B cell (primary cell): ENCODE data around the gene RGS14. TPM values are rescaled to one million over a fixed set of nuclear protein-coding genes. Genes with fewer than 3 reads are reported as not detected.

Experiments
- ATAC-seq: fragments of 200-7000 bp; cut with Tn5 transposase; one replicate; pipeline ENCODE4 v1.10.0; 2021; ENCODE audit warnings: low read depth, mild to moderate bottlenecking, moderate number of reproducible peaks, moderate library complexity
- CTCF ChIA-PET: fragments of 350-600 bp; sonication (Branson Sonifier 250); formaldehyde crosslinking; loops from one replicate; lab custom pipeline; 2021; ENCODE audit warnings: antibody characterized with exemption, inconsistent platforms; lab: Charles Lee
- POLR2A ChIA-PET: fragments of 350-600 bp; sonication (Branson Sonifier 250); formaldehyde crosslinking; loops from one replicate; lab custom pipeline; 2021; ENCODE audit warnings: antibody characterized with exemption; lab: Charles Lee
- DNase-seq: peaks from one replicate; pipeline ENCODE4 v3.0.0; 2013
- H2AFZ ChIP-seq: 2 replicates; pipeline ENCODE4 v1.6.1; 2012; ENCODE audit warnings: mild to moderate bottlenecking, low read depth, low read length; ENCODE audit not compliant: insufficient read depth, poor library complexity, severe bottlenecking
- H3K27ac ChIP-seq, 2 donors: 1 replicate in 1 of 2; 2 replicates in 1 of 2; pipeline ENCODE4 v1.5.1; 2012 to 2013; ENCODE audit warnings: low read length in 2 of 2, mild to moderate bottlenecking in 2 of 2, moderate library complexity in 1 of 2
- H3K27me3 ChIP-seq, 4 experiments: fragments of 200-600 bp in 1 of 4; sonication (generic) in 1 of 4; replicated peaks in 1 of 4; 1 replicate in 2 of 4; 2 replicates in 2 of 4; pipeline versions ENCODE4 v1.6.1 to v1.7.0; 2013 to 2016; ENCODE audit warnings: low read length in 3 of 4, mild to moderate bottlenecking in 2 of 4, mixed read lengths in 1 of 4, moderate library complexity in 1 of 4; ENCODE audit not compliant: insufficient read depth in 4 of 4, control insufficient read depth in 3 of 4; ENCODE audit errors: control extremely low read depth in 1 of 4
- H3K36me3 ChIP-seq, 2 experiments: replicated peaks in 1 of 2; 1 replicate in 1 of 2; 2 replicates in 1 of 2; pipeline versions ENCODE4 v1.6.1 to v1.7.1; 2013; ENCODE audit warnings: low read length in 1 of 2; ENCODE audit not compliant: insufficient read depth in 2 of 2, control insufficient read depth in 1 of 2; ENCODE audit errors: control extremely low read depth in 1 of 2, extremely low read depth in 1 of 2
- H3K4me1 ChIP-seq, 2 donors: fragments of 200-600 bp in 1 of 2; sonication (generic) in 1 of 2; 1 replicate in 1 of 2; 2 replicates in 1 of 2; pipeline versions ENCODE4 v1.5.1 to v1.6.1; 2013 to 2017; ENCODE audit warnings: low read length in 2 of 2; ENCODE audit not compliant: control insufficient read depth in 2 of 2, insufficient read depth in 2 of 2
- H3K4me2 ChIP-seq: replicated peaks from 2 replicates; pipeline ENCODE3; 2012; ENCODE audit warnings: mild to moderate bottlenecking, low read depth, low read length; ENCODE audit not compliant: poor library complexity, severe bottlenecking
- H3K4me3 ChIP-seq, 5 experiments: fragments of 200-600 bp in 1 of 5; sonication (generic) in 1 of 5; 1 replicate in 3 of 5; 2 replicates in 2 of 5; pipeline versions ENCODE4 v1.5.1 to v1.7.0; 2011 to 2016; ENCODE audit warnings: low read length in 4 of 5, mild to moderate bottlenecking in 4 of 5, low read depth in 2 of 5, control low read depth in 1 of 5, moderate library complexity in 1 of 5; ENCODE audit not compliant: insufficient read depth in 1 of 5; ENCODE audit errors: control extremely low read depth in 1 of 5, extremely low read depth in 1 of 5
- H3K79me2 ChIP-seq: fragments of 200-600 bp; sonication (generic); one replicate; pipeline ENCODE4 v1.6.0; 2016; ENCODE audit warnings: low read length; ENCODE audit not compliant: control insufficient read depth, insufficient read depth
- H3K9ac ChIP-seq: fragments of 200-600 bp; sonication (generic); 2 replicates; pipeline ENCODE4 v1.6.1; 2017; ENCODE audit warnings: mild to moderate bottlenecking, low read length, moderate library complexity
- H3K9me3 ChIP-seq, 3 donors: one replicate each; pipeline versions ENCODE4 v1.6.1 to v1.7.1; 2013; ENCODE audit warnings: low read length in 2 of 3; ENCODE audit not compliant: control insufficient read depth in 2 of 3, insufficient read depth in 1 of 3; ENCODE audit errors: control extremely low read depth in 1 of 3
- H4K20me1 ChIP-seq: 2 replicates; pipeline ENCODE4 v1.6.0; 2012; ENCODE audit warnings: mild to moderate bottlenecking, low read length; ENCODE audit not compliant: insufficient read depth, control insufficient read depth, poor library complexity, severe bottlenecking
- H3K27ac Mint-ChIP-seq: one replicate; pipeline ENCODE4 v1.8.0; 2021; ENCODE audit warnings: mixed read lengths
- H3K27me3 Mint-ChIP-seq: one replicate; pipeline ENCODE4 v1.8.0; 2021; ENCODE audit warnings: mixed read lengths
- H3K4me1 Mint-ChIP-seq: one replicate; pipeline ENCODE4 v1.8.0; 2021; ENCODE audit warnings: mixed read lengths
- H3K4me3 Mint-ChIP-seq: one replicate; pipeline ENCODE4 v1.8.0; 2021; ENCODE audit warnings: mixed read lengths
- H3K9me3 Mint-ChIP-seq: one replicate; pipeline ENCODE4 v1.8.0; 2022; ENCODE audit warnings: mixed read lengths; ENCODE audit not compliant: insufficient read depth
- EZH2 ChIP-seq: IDR thresholded peaks from 2 replicates; pipeline ENCODE4 v1.6.1; 2012; ENCODE audit warnings: borderline replicate concordance, low read depth, mild to moderate bottlenecking, moderate library complexity, low read length; ENCODE audit not compliant: insufficient read depth, poor library complexity, severe bottlenecking
- WGBS: methylation state at CpG from one replicate; pipeline ENCODE4 v1.1.5; 2013; ENCODE audit warnings: missing lambda C conversion rate; ENCODE audit not compliant: insufficient coverage; 5-methylcytosine and 5-hydroxymethylcytosine counted together
- intact Hi-C: fragments of 100-400 bp; cut with micrococcal nuclease; formaldehyde crosslinking; loops from one replicate; pipeline ENCODE4 v1.10.0; 2022
- polyA plus RNA-seq: library from polyadenylated mRNA; depleted of rRNA; stranded (reverse); fragments of >200 nt; gene quantifications from 2 replicates; pipeline ENCODE4 v1.2.3, GENCODE V29; 2012
- total RNA-seq, 2 donors: library from RNA; stranded (reverse); fragments of 120-200 nt in 1 of 2; gene quantifications; 1 replicate in 1 of 2; 2 replicates in 1 of 2; pipeline versions ENCODE4 v1.2.3 to v1.2.4, GENCODE V29; 2013 to 2022
- TF ChIP-seq, protein P1 (sequence below): fragments of 200-600 bp; IDR thresholded peaks from one replicate; pipeline ENCODE4 v1.8.0; 2022; ENCODE audit warnings: antibody characterized with exemption, mild to moderate bottlenecking

RGS14 gene
- total and polyA plus RNA-seq, 2 donors (not counting 1 experiment from before 2014, with no cell fraction given): 85.8 to 184 TPM

DNA sequence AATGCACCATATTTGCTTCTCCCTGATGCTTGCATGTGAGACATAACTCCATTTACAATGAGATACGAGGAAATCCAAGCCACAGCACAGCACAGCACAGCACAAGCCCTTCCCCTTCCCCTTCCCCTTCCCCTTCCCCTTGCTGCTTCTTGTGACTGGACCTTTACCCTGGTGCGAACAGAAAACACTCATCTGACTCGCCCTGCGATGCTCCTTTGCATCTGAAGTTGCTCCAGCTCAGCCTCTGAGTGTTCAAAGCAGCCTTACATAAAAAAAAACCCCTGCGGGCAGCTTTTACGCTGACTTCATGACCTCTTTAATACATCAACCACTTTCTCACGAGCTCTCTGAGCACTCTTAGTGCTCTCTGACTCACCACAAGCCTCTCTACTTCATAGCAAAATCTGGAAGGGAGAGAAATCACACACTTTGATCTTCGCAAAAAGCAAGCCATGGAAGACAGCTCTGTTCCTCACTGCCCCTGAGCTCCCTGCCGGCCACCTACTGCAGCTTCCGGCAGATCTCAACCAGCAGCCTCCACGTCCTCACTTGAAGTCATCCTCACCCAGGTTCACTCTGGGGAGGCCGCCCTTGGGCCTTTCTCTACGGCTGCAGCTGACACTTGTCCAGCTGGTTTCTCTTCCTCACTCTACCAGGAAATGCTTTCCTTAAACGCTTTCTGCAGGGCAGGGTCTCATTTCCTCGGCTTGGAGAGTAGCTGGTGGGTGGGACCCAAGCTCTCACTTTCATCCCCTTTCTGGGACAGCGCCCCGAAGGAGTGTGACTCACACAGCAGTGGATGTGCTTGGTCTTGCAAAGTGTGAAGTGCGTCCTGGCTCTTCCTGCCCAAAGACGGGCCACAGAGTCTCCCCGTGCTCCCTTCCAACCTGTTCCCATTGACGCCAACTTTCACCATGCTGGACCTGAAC is 31.8 kb downstream of the RGS14 start:
- Histone ChIP-seq H4K20me1 (no peaks in the 10 kb centered on the region), H3K4me1 (peaks cover 14 to 24% of the 10 kb centered on the region in 2 donors), H3K36me3 (no peaks in the 10 kb centered on the region), H3K9ac (no peak overlapping the region), H2AFZ (peak overlapping the region; percentile 29), H3K27me3 (peaks cover 0 to 5% (median 0%) of the 10 kb centered on the region in 4 experiments), H3K4me2 (peak overlapping the region; percentile 9), H3K79me2 (no peaks in the 10 kb centered on the region), H3K4me3 (no peak overlapping the region), H3K27ac (no peak overlapping the region), H3K9me3 (no peaks in the 10 kb centered on the region)
- Mint-ChIP-seq H3K27me3 (peaks cover 8% of the 10 kb centered on the region), H3K9me3 (no peaks in the 10 kb centered on the region), H3K4me1 (peaks cover 27% of the 10 kb centered on the region), H3K4me3 (peak overlapping the region; percentile 1), H3K27ac (peak overlapping the region; percentile 54)
- ChIA-PET POLR2A (interaction anchor here (0.5 to 2.3 kb wide), 4 partner anchors 16 to 207 kb away, joined by 3 to 17 read pairs (median 5); no protein-coding TSS in a partner anchor), CTCF (interaction anchor here (0.7 to 10.1 kb wide), 28 partner anchors 8 to 136 kb away, joined by 3 to 186 read pairs (median 5); partner anchors contain the start of genes DDX41, DOK3, F12 and GRK6)
- no peak for DNase-seq
- 60% methylated on average over 16 of the region's 21 CpGs for WGBS
- no peak for TF ChIP-seq EZH2
- TF ChIP-seq, protein P1, sequence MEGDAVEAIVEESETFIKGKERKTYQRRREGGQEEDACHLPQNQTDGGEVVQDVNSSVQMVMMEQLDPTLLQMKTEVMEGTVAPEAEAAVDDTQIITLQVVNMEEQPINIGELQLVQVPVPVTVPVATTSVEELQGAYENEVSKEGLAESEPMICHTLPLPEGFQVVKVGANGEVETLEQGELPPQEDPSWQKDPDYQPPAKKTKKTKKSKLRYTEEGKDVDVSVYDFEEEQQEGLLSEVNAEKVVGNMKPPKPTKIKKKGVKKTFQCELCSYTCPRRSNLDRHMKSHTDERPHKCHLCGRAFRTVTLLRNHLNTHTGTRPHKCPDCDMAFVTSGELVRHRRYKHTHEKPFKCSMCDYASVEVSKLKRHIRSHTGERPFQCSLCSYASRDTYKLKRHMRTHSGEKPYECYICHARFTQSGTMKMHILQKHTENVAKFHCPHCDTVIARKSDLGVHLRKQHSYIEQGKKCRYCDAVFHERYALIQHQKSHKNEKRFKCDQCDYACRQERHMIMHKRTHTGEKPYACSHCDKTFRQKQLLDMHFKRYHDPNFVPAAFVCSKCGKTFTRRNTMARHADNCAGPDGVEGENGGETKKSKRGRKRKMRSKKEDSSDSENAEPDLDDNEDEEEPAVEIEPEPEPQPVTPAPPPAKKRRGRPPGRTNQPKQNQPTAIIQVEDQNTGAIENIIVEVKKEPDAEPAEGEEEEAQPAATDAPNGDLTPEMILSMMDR: no peak
- no peak for ATAC-seq
- intact Hi-C loops: loop anchor here (1.0 to 2.0 kb wide), 6 partner anchors 14 to 681 kb away; partner anchors contain the start of genes PDLIM7 and RGS14
